GM18517 (cell line): Measurements from ENCODE around the gene TAS2R38.
"Not testable (repeated sequence)": the region's sequence is repeated elsewhere in the genome, so short reads cannot be mapped to it uniquely, and the experiment has no call there.

Experiments
- ATAC-seq: cut with Tn5 transposase; IDR thresholded peaks from one replicate; pipeline ENCODE4 v1.9.1; 2021; ENCODE audit warnings: mild to moderate bottlenecking, moderate library complexity; ENCODE audit not compliant: unreplicated experiment

TAS2R38 gene

GRCh38 chr7:141973673-141974072 is at the start of gene TAS2R38:
TAS2R38 (minus strand) TSS chr7:141973773; CDS start chr7:141973689, 84 bp downstream.
- no peak for ATAC-seq

GRCh38 chr7:142018154-142018553 is 44.6 kb upstream of the TAS2R38 start:
- ATAC-seq, result no peak

GRCh38 chr7:142017451-142017850 is 43.9 kb upstream of the TAS2R38 start:
- no peak for ATAC-seq

GRCh38 chr7:142012825-142013511 is 39.4 kb upstream of the TAS2R38 start:
- no peak for ATAC-seq

- ATAC-seq, result no peak
Observed at GRCh38 chr7:142010952-142011548, 37.5 kb upstream of the TAS2R38 start.

- ATAC-seq, result no peak
Observed at GRCh38 chr7:142009187-142009586, 35.6 kb upstream of the TAS2R38 start.

GRCh38 chr7:142006577-142006976 is 33.0 kb upstream of the TAS2R38 start:
- no peak for ATAC-seq

GRCh38 chr7:142002179-142002578 is 28.6 kb upstream of the TAS2R38 start:
- no peak for ATAC-seq

- no peak for ATAC-seq
Observed at GRCh38 chr7:142001163-142001874, 27.7 kb upstream of the TAS2R38 start.

GRCh38 chr7:142000244-142000643 is 26.7 kb upstream of the TAS2R38 start:
- no peak for ATAC-seq

- ATAC-seq, result no peak
Observed at GRCh38 chr7:141999058-141999623, 25.6 kb upstream of the TAS2R38 start.

- ATAC-seq, result no peak
Observed at GRCh38 chr7:141993354-141993753, 19.8 kb upstream of the TAS2R38 start.

GRCh38 chr7:141992688-141993087 is 19.1 kb upstream of the TAS2R38 start:
- no peak for ATAC-seq

GRCh38 chr7:141992156-141992555 is 18.6 kb upstream of the TAS2R38 start:
- no peak for ATAC-seq

- ATAC-seq, result no peak
Observed at GRCh38 chr7:141991140-141991539, 17.6 kb upstream of the TAS2R38 start.

- ATAC-seq, result no peak
Observed at GRCh38 chr7:141990011-141990725, 16.6 kb upstream of the TAS2R38 start.

GRCh38 chr7:141987803-141988202 is 14.2 kb upstream of the TAS2R38 start:
- ATAC-seq, result not testable (repeated sequence)

- no peak for ATAC-seq
Observed at GRCh38 chr7:141986923-141987322, 13.3 kb upstream of the TAS2R38 start.

GRCh38 chr7:141985926-141986325 is 12.4 kb upstream of the TAS2R38 start:
- ATAC-seq, result not testable (repeated sequence)

- ATAC-seq, result no peak
Observed at GRCh38 chr7:141979568-141979967, 6.0 kb upstream of the TAS2R38 start.

- no peak for ATAC-seq
Observed at GRCh38 chr7:141978351-141978750, 4.8 kb upstream of the TAS2R38 start.
